NCI-H2081 (cell line): ENCODE data around the gene KEL.

Source experiments
- DNase-seq, 2 experiments: peaks; one replicate each; lab custom pipeline; 2025; lab: John Stamatoyannopoulos, UW

The KEL gene

GRCh38 chr7:142898377-142899170 lies 63.6 kb downstream of the KEL start:
- DNase-seq = peak; percentile 35 to 57

DNA sequence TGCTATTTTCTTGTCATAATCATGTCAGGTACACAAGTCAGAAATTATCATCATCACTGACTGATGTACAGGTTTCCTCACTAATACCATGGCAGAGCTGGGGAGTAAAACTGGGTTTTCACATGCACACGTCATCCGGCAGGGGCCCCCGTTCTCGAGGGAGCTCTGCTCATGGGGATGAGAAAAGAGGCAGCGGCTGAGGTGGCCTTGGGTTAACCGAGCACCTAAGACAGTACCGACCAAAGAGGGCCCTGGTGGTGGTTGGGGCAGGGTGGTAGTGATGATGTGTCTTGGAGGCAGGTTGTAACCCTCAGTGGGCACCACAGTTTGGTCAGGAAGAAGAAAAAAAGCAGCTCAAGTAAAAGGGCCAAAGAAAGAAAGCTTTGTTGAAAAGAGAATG lies 64.5 kb downstream of the KEL start:
- DNase-seq = no peak

DNA sequence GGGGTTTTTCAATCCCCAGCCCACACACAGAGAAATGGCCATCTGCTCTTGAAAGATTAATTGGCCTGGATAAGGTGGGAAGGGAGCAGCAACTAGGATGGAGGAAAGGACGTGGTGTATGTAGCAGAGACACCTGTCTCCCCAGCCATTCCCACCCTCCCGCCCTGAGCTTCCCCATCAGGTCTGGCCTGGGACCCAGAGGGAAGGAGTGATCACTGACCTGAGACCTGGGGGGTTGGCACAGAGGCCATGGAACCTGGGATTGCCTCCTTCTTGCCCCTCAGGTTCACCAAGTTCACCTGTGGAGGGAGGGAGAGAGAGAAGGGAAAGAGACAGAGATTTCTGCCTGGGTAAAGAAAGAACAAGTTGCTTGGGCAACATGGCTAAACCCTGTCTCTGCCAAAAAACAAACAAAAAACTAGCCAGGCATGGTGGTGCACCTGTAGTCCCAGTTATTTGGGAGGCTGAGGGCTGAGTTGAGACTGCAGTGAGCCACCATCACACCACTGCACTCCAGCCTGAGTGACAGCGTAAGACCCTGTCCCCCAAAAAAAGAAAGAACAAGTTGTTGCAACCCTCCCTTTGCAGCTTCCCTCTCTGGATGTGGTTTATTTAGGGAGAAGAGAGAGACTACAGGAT lies 65.3 kb downstream of the KEL start:
- DNase-seq = no peak

- DNase-seq = no peak
Observed at GRCh38 chr7:142896151-142896550, 66.0 kb downstream of the KEL start.

DNA sequence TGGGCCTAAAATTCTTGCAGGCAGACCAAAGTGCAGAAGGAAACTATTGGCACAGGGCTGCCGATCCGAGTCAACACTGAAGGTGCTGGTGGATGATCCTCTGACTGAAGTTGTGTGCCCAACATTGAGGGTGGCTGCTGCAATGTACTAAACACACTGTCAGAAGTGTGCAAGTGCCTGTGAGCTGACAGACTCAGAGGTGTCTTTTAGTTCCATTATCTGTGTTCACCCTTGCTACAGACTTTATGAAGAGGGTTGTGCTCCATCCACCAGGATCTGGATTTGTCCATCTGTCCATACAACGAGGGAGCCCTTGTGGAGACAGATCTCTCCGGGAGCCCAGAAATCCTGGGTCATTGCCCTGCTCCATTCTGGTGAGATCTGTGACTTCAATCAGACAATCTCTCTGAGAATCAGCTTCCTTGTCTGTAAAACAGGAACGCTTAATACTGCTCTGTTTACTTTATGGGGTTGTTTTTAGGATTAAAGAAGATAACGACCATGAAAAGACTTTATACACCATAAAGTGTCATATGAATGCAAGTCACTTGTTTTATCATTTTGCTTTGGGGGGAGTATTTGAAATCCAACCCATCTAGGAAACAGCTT lies 67.1 kb downstream of the KEL start:
- DNase-seq = no peak

DNA sequence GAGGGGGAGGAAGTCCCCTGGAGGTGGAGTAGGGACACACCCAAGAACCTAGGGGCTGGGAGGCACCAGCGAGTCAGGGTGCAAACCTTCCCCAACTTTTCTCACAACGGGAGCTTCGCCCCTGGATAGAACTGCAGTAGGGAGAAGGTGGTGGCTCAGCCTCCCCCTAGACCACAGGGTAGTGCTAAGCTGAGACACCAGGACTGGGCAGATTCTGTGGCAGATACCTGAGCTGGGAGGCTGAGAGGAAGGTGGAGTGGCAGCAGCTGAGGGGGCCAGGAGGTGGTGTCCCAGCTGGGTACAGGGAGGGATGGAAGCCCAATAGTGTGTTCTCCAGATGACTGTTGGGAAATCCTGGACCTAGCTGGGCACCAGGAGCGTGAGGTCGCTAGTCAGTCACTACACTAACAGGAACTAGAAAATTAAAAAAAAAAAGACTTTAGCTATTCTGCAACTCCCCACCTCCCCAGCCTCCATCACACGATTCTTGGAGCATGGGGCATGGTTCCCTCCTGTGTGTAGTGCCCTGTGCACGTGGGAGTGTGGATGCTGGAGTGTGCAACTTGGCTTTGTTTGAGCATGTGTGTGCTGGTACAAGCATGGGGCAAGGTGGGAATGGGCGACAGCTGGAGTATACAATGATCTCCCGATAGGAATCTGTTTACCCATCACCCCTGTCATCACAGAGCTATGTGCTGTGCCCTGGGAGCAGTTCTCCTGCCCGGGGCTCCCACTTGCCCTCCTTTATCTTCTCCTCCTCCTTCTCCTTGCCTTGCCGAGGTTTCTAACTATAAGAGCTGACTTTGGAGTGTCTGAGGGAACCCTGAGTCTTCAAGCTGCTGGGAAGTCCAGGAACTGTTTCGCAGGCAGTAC lies 67.8 kb downstream of the KEL start:
- no peak for DNase-seq

- DNase-seq = no peak
Observed at GRCh38 chr7:142892951-142893350, 69.2 kb downstream of the KEL start.

DNA sequence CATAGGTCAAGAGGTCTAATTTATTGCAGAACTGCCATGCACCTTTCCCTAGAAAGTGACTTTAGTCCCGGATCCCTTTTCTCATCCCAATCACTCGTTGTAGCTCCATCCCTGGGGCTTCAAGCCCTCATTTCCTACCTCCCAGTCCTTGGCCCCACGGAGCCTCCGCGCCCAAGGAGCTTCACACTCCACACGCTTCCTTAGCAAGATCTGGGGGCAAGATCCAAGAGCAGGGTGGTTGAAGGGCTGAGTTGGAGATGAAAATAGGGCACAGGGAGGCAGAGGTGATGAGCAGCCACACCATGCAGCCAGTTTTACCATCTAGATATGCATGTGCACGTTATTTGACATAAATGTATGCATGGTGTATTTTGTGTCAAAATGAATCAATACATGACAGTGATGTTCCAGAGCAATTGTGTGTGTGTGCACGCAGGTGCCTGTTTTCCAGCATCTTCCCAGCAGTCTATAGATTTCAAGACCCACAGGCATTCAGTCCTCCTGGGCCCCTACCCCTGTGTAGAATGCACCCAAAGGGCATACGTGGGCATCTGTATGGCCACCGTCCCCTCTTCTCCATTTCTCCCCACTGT lies 70.6 kb downstream of the KEL start:
- no peak for DNase-seq
